Liver (tissue), 9 donors: ENCODE results near the gene RBMS3. TPM values are rescaled to one million over a fixed set of nuclear protein-coding genes. Genes with fewer than 3 reads are reported as not detected.

Experiments used
- DNase-seq: peaks from one replicate; pipeline ENCODE4 v3.0.0-alpha.2; 2017; ENCODE audit warnings: low spot score
- H3K27ac ChIP-seq, 2 donors: one replicate each; pipeline ENCODE4 v1.7.0; 2013; ENCODE audit warnings: inconsistent platforms in 2 of 2, low read length in 2 of 2, control low read depth in 1 of 2, low read depth in 1 of 2, mild to moderate bottlenecking in 1 of 2
- H3K27me3 ChIP-seq, 4 donors: one replicate each; pipeline versions ENCODE4 v1.6.1 to v1.7.0; 2013; ENCODE audit warnings: low read length in 3 of 4, inconsistent platforms in 1 of 4, mild to moderate bottlenecking in 1 of 4, moderate library complexity in 1 of 4; ENCODE audit not compliant: control insufficient read depth in 4 of 4, insufficient read depth in 4 of 4
- H3K36me3 ChIP-seq, 4 donors: one replicate each; pipeline versions ENCODE4 v1.6.1 to v1.7.0; 2013; ENCODE audit warnings: low read length in 3 of 4, mild to moderate bottlenecking in 3 of 4, low read depth in 1 of 4, moderate library complexity in 1 of 4; ENCODE audit not compliant: control insufficient read depth in 4 of 4, insufficient read depth in 3 of 4
- H3K4me1 ChIP-seq, 4 donors: one replicate each; pipeline versions ENCODE4 v1.6.1 to v1.7.0; 2013; ENCODE audit warnings: low read length in 3 of 4, mild to moderate bottlenecking in 3 of 4, moderate library complexity in 1 of 4; ENCODE audit not compliant: control insufficient read depth in 4 of 4, insufficient read depth in 4 of 4
- H3K4me3 ChIP-seq, 3 donors: one replicate each; pipeline versions ENCODE4 v1.6.1 to v1.7.0; 2013; ENCODE audit warnings: low read length in 3 of 3, control low read depth in 1 of 3, low read depth in 1 of 3, mild to moderate bottlenecking in 1 of 3
- H3K9ac ChIP-seq, 2 donors: one replicate each; pipeline ENCODE4 v1.7.0; 2013; ENCODE audit warnings: low read length in 2 of 2, mild to moderate bottlenecking in 2 of 2, moderate library complexity in 2 of 2, control low read depth in 1 of 2, low read depth in 1 of 2
- H3K9me3 ChIP-seq, 4 donors: one replicate each; pipeline versions ENCODE4 v1.6.1 to v1.7.0; 2013; ENCODE audit warnings: low read length in 3 of 4; ENCODE audit not compliant: control insufficient read depth in 4 of 4
- CTCF ChIP-seq: fragments of 150-350 bp; IDR thresholded peaks from 2 replicates; pipeline ENCODE4 v1.5.1; 2017; ENCODE audit warnings: improper control_type of control experiment, low read depth, low read length; ENCODE audit not compliant: missing input control
- EGR1 ChIP-seq, 2 donors: IDR thresholded peaks; 2 replicates each; pipeline ENCODE4 v1.6.1; 2016 to 2018; ENCODE audit warnings: antibody characterized with exemption in 2 of 2, low read depth in 2 of 2
- FOXA1 ChIP-seq: IDR thresholded peaks from 2 replicates; pipeline ENCODE4 v1.6.1; 2016; ENCODE audit warnings: antibody characterized with exemption
- FOXA2 ChIP-seq: IDR thresholded peaks from 2 replicates; pipeline ENCODE4 v1.6.1; 2016; ENCODE audit warnings: antibody characterized with exemption
- GABPA ChIP-seq, 2 donors: IDR thresholded peaks in 1 of 2; conservative IDR thresholded peaks in 1 of 2; 2 replicates each; pipeline ENCODE4 v1.6.1; 2016; ENCODE audit warnings: antibody characterized with exemption in 2 of 2, mild to moderate bottlenecking in 1 of 2, moderate library complexity in 1 of 2
- HNF4A ChIP-seq, 2 donors: conservative IDR thresholded peaks; 2 replicates each; pipeline ENCODE4 v1.6.1; 2016; ENCODE audit warnings: antibody characterized with exemption in 2 of 2, mild to moderate bottlenecking in 2 of 2
- HNF4G ChIP-seq: IDR thresholded peaks from 2 replicates; pipeline ENCODE4 v1.6.1; 2016; ENCODE audit warnings: antibody characterized with exemption
- JUND ChIP-seq, 2 donors: IDR thresholded peaks; 2 replicates each; pipeline ENCODE4 v1.6.1; 2016; ENCODE audit warnings: antibody characterized with exemption in 2 of 2
- MAX ChIP-seq: IDR thresholded peaks from 2 replicates; pipeline ENCODE4 v1.6.1; 2016; ENCODE audit warnings: antibody characterized with exemption
- NR2F2 ChIP-seq: IDR thresholded peaks from 2 replicates; pipeline ENCODE4 v1.6.1; 2016; ENCODE audit warnings: antibody characterized with exemption
- RAD21 ChIP-seq, 2 donors: IDR thresholded peaks; 2 replicates each; pipeline ENCODE4 v1.6.1; 2016; ENCODE audit warnings: antibody characterized with exemption in 2 of 2, mild to moderate bottlenecking in 2 of 2
- RXRA ChIP-seq, 2 donors: IDR thresholded peaks; 2 replicates each; pipeline ENCODE4 v1.6.1; 2017 to 2018; ENCODE audit warnings: antibody characterized with exemption in 2 of 2, mild to moderate bottlenecking in 1 of 2
- SP1 ChIP-seq: IDR thresholded peaks from 2 replicates; pipeline ENCODE4 v1.6.1; 2018; ENCODE audit warnings: antibody characterized with exemption, mild to moderate bottlenecking
- TAF1 ChIP-seq: conservative IDR thresholded peaks from 2 replicates; pipeline ENCODE4 v1.6.1; 2016; ENCODE audit warnings: antibody characterized with exemption, mild to moderate bottlenecking
- YY1 ChIP-seq: IDR thresholded peaks from 2 replicates; pipeline ENCODE4 v1.6.1; 2016; ENCODE audit warnings: antibody characterized with exemption, mild to moderate bottlenecking
- polyA plus RNA-seq, 2 donors: library from polyadenylated mRNA; stranded (reverse) in 1 of 2; unstranded in 1 of 2; fragments of 200-250 nt in 1 of 2; fragments of >200 nt in 1 of 2; fragmentation: Nextera tagmentation in 1 of 2; extraction: Ambion mirVana in 1 of 2; gene quantifications; one replicate each; pipeline versions ENCODE4 v1.2.1 to v1.2.3, GENCODE V29; 2013 to 2015
- total RNA-seq, 2 donors: library from RNA; depleted of rRNA; stranded (reverse); fragments of >200 nt; gene quantifications; one replicate each; pipeline ENCODE4 v1.2.3, GENCODE V29; 2014
- TF ChIP-seq, protein P1 (sequence below): IDR thresholded peaks from 2 replicates; pipeline ENCODE4 v1.6.1; 2016; ENCODE audit warnings: antibody characterized with exemption
- TF ChIP-seq, protein P2 (sequence below): IDR thresholded peaks from 2 replicates; pipeline ENCODE4 v1.6.1; 2016; ENCODE audit warnings: antibody characterized with exemption, mild to moderate bottlenecking
- TF ChIP-seq, protein P3 (sequence below): IDR thresholded peaks from 2 replicates; pipeline ENCODE4 v1.6.1; 2016; ENCODE audit warnings: antibody characterized with exemption
- donor health status: healthy.
- donor health status: healthy.
- donor health status: healthy.
- donor health status: healthy.
- donor health status: healthy.

RBMS3 gene
- total and polyA plus RNA-seq, 4 donors: 1.2 to 14.9 (median 9.3) TPM

DNA sequence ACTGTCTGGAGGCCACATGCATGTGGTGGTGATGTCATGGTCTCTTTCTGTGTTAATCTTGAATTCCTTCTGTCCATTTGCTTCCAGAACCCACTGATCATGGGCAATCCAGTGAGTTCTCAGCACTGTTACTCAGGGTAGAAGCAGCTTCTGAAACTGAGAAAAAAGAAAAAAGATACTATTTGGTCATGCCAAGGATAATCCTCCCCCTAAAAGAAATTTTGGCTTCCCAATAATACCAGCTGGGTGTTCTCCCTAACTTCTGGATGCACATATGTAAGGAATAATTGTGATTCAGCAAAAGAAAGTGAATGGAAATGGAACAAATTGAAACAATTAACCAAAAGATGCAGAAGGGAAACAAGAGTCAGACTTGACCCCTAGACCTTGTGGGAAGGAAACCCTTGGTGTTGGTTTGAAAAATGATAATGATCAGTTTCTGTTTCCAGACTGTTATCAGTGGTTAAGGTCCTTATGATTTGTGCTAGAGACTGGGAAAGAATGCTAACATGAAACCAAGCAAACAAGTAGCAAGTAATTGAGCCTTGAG lies 92.3 kb downstream of the RBMS3 start:
- H3K36me3 ChIP-seq: no peaks in the 10 kb centered on the region
- DNase-seq: no peak
- H3K9me3 ChIP-seq: no peaks in the 10 kb centered on the region
- no peaks in the 10 kb centered on the region for H3K4me1 ChIP-seq
- H3K9ac ChIP-seq: no peak overlapping the region
- no peak for TF ChIP-seq FOXA1
- TF ChIP-seq GABPA (IDR thresholded peaks at IDR 0.05 in 1 of 2, conservative IDR thresholded peaks at IDR 0.05 in 1 of 2): no peak
- TF ChIP-seq, protein P1, sequence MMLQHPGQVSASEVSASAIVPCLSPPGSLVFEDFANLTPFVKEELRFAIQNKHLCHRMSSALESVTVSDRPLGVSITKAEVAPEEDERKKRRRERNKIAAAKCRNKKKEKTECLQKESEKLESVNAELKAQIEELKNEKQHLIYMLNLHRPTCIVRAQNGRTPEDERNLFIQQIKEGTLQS: no peak
- no peak for TF ChIP-seq YY1
- TF ChIP-seq, protein P2, sequence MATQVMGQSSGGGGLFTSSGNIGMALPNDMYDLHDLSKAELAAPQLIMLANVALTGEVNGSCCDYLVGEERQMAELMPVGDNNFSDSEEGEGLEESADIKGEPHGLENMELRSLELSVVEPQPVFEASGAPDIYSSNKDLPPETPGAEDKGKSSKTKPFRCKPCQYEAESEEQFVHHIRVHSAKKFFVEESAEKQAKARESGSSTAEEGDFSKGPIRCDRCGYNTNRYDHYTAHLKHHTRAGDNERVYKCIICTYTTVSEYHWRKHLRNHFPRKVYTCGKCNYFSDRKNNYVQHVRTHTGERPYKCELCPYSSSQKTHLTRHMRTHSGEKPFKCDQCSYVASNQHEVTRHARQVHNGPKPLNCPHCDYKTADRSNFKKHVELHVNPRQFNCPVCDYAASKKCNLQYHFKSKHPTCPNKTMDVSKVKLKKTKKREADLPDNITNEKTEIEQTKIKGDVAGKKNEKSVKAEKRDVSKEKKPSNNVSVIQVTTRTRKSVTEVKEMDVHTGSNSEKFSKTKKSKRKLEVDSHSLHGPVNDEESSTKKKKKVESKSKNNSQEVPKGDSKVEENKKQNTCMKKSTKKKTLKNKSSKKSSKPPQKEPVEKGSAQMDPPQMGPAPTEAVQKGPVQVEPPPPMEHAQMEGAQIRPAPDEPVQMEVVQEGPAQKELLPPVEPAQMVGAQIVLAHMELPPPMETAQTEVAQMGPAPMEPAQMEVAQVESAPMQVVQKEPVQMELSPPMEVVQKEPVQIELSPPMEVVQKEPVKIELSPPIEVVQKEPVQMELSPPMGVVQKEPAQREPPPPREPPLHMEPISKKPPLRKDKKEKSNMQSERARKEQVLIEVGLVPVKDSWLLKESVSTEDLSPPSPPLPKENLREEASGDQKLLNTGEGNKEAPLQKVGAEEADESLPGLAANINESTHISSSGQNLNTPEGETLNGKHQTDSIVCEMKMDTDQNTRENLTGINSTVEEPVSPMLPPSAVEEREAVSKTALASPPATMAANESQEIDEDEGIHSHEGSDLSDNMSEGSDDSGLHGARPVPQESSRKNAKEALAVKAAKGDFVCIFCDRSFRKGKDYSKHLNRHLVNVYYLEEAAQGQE: no peak
- H3K27me3 ChIP-seq: no peaks in the 10 kb centered on the region
- no peak overlapping the region for H3K4me3 ChIP-seq
- H3K27ac ChIP-seq: no peak overlapping the region

DNA sequence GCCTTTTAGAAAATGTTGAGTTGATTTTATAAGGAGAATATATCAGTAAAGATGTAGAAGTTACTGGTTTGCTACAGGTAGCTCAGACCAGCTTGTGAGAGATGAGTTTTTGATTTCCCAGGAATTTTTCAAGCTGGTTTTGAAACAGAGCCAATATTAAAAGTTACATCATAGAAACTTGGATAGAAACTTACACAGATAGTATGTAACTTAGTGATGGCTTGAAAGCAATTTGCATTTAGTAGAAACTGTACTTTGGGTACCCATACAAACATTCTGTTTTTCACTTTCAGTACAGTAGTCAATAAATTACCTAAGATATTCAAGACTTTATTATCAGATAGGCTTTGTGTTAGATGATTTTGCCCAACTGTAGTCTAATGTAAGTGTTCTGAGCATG lies 93.4 kb downstream of the RBMS3 start:
- TF ChIP-seq RAD21 (IDR thresholded peaks at IDR 0.05) (no peak), TAF1 (no peak), HNF4A (conservative IDR thresholded peaks at IDR 0.05) (no peak), FOXA2 (no peak), RXRA (IDR thresholded peaks at IDR 0.05) (no peak), FOXA1 (no peak), HNF4G (no peak), EGR1 (IDR thresholded peaks at IDR 0.05; ENCODE audit: low read depth in 2 of 2) (no peak), JUND (IDR thresholded peaks at IDR 0.05) (no peak), NR2F2 (no peak), MAX (no peak), GABPA (IDR thresholded peaks at IDR 0.05 in 1 of 2, conservative IDR thresholded peaks at IDR 0.05 in 1 of 2) (no peak), YY1 (no peak), CTCF (no peak), SP1 (no peak)
- TF ChIP-seq, protein P1: no peak
- TF ChIP-seq, protein P3, sequence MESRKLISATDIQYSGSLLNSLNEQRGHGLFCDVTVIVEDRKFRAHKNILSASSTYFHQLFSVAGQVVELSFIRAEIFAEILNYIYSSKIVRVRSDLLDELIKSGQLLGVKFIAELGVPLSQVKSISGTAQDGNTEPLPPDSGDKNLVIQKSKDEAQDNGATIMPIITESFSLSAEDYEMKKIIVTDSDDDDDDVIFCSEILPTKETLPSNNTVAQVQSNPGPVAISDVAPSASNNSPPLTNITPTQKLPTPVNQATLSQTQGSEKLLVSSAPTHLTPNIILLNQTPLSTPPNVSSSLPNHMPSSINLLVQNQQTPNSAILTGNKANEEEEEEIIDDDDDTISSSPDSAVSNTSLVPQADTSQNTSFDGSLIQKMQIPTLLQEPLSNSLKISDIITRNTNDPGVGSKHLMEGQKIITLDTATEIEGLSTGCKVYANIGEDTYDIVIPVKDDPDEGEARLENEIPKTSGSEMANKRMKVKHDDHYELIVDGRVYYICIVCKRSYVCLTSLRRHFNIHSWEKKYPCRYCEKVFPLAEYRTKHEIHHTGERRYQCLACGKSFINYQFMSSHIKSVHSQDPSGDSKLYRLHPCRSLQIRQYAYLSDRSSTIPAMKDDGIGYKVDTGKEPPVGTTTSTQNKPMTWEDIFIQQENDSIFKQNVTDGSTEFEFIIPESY: no peak
- TF ChIP-seq, protein P2: no peak
- Histone ChIP-seq H3K4me3 (no peak overlapping the region), H3K27me3 (no peaks in the 10 kb centered on the region), H3K27ac (no peak overlapping the region), H3K4me1 (no peaks in the 10 kb centered on the region), H3K36me3 (no peaks in the 10 kb centered on the region), H3K9ac (no peak overlapping the region), H3K9me3 (no peaks in the 10 kb centered on the region)
- DNase-seq: no peak
